GM12874 (cell line): ENCODE results near the gene NDUFAF7.

Experiments
- CTCF ChIP-seq: IDR thresholded peaks from 2 replicates; pipeline ENCODE4 v1.5.1; 2011; ENCODE audit warnings: low read depth, mild to moderate bottlenecking, control low read depth, low read length, moderate library complexity; ENCODE audit not compliant: insufficient read depth

NDUFAF7 gene

GRCh38 chr2:37191747-37192146, 39.7 kb upstream of the NDUFAF7 start:
- TF ChIP-seq CTCF = no peak

- TF ChIP-seq CTCF = no peak
These were observed 38.9 kb upstream of the NDUFAF7 start for GRCh38 chr2:37192551-37192950.

- TF ChIP-seq CTCF = no peak
These were observed 34.9 kb upstream of the NDUFAF7 start, which contains the start of gene CEBPZOS for GRCh38 chr2:37196320-37197195. TSS of gene CEBPZOS (plus strand) at chr2:37196496. CDS start at chr2:37199705, 3,209 bp downstream.

- no peak for TF ChIP-seq CTCF
These were observed 32.8 kb upstream of the NDUFAF7 start for GRCh38 chr2:37198681-37199065.

GRCh38 chr2:37201208-37201607, 30.2 kb upstream of the NDUFAF7 start:
- no peak for TF ChIP-seq CTCF

GRCh38 chr2:37201766-37202165, 29.7 kb upstream of the NDUFAF7 start:
- no peak for TF ChIP-seq CTCF

- no peak for TF ChIP-seq CTCF
These were observed 27.8 kb upstream of the NDUFAF7 start for GRCh38 chr2:37203708-37204107.
